ENCODE measurements around the gene CASS4. TPM values are rescaled to one million over a fixed set of nuclear protein-coding genes. Genes with fewer than 3 reads are reported as not detected.

The CASS4 gene
- total RNA-seq, 1 donor from 2014 or later, result 0.16 TPM

DNA sequence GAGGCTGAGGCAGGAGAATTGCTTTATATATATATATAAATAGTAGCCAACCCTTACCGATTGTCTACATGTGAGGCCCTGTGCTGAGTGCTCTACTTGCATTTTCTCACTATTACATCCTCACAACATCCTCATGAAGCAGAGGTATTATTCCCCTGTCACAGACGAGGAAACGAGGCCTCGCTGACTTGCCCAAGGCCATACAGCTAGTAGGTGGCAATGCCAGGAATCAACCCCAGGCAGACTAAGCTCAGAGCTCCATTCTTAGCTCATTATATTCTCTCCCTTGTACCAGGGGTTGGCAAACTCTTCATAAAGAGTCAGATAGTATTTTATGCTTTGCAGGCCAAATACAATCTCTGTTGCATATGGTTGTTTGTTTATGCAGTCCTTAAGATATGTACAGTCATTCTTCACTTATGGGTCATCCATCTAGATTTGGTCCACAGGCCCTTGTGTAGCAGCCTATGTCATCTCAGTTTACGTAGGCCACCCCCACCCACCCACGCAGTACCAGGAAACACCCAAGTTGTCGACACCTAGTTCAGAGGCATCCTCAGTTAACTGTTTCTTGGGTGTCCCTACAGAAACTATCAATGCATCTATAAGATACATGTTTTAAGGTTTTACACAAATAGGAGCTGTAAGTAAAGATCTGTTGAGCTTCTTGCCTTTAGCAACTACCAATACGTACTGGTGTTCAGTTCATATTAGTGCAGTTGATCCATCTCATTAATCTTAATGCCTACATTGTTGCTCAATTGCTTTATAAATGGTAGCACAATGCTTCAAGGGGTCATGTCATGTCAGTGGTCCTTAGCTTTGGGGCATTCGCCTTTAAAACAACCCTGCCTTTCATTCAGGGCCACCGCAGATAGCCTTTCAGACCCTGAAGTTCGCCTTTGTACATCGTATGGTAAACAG lies 3.0 kb downstream of the CASS4 start:
- no peak overlapping the region for H3K27ac Mint-ChIP-seq (ENCODE audit: unreplicated experiment)
- H3K36me3 Mint-ChIP-seq (ENCODE audit: low read depth), result no peaks in the 10 kb centered on the region
- no peak for DNase-seq (ENCODE audit: low read depth, low spot score)
- H3K27me3 Mint-ChIP-seq (ENCODE audit: low read depth), result no peaks in the 10 kb centered on the region
- TF ChIP-seq, protein P1, sequence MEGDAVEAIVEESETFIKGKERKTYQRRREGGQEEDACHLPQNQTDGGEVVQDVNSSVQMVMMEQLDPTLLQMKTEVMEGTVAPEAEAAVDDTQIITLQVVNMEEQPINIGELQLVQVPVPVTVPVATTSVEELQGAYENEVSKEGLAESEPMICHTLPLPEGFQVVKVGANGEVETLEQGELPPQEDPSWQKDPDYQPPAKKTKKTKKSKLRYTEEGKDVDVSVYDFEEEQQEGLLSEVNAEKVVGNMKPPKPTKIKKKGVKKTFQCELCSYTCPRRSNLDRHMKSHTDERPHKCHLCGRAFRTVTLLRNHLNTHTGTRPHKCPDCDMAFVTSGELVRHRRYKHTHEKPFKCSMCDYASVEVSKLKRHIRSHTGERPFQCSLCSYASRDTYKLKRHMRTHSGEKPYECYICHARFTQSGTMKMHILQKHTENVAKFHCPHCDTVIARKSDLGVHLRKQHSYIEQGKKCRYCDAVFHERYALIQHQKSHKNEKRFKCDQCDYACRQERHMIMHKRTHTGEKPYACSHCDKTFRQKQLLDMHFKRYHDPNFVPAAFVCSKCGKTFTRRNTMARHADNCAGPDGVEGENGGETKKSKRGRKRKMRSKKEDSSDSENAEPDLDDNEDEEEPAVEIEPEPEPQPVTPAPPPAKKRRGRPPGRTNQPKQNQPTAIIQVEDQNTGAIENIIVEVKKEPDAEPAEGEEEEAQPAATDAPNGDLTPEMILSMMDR (conservative IDR thresholded peaks at IDR 0.05), result no peak
- no peak overlapping the region for H3K4me3 Mint-ChIP-seq
- H3K4me1 Mint-ChIP-seq, result peaks cover 14% of the 10 kb centered on the region
- H3K9me3 Mint-ChIP-seq, result no peaks in the 10 kb centered on the region

DNA sequence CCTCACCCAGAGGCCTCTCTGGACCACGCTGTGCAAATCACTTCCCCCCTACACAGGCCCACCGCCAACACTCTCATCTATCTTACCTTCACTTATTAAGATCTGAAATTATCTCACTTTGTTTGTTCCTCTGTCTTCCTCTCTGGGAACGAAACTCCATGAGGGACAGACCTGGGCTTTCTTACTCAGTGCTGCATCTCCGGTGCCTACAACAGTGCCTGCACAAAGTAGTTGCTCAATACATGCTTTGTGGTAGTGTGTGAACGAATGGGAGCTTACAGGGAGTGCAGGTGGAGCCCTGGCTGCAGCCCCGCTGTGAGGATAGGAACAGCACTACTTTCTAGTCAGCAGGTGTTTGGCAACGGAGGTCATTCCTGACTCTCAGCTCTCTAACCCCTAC lies 5.3 kb downstream of the CASS4 start:
- no peak overlapping the region for H3K4me3 Mint-ChIP-seq
- no peaks in the 10 kb centered on the region for H3K9me3 Mint-ChIP-seq
- no peaks in the 10 kb centered on the region for H3K27me3 Mint-ChIP-seq (ENCODE audit: low read depth)
- H3K36me3 Mint-ChIP-seq (ENCODE audit: low read depth), result no peaks in the 10 kb centered on the region
- TF ChIP-seq, protein P1 (conservative IDR thresholded peaks at IDR 0.05), result no peak
- no peak overlapping the region for H3K27ac Mint-ChIP-seq (ENCODE audit: unreplicated experiment)
- no peak for DNase-seq (ENCODE audit: low read depth, low spot score)
- H3K4me1 Mint-ChIP-seq, result peaks cover 23% of the 10 kb centered on the region

DNA sequence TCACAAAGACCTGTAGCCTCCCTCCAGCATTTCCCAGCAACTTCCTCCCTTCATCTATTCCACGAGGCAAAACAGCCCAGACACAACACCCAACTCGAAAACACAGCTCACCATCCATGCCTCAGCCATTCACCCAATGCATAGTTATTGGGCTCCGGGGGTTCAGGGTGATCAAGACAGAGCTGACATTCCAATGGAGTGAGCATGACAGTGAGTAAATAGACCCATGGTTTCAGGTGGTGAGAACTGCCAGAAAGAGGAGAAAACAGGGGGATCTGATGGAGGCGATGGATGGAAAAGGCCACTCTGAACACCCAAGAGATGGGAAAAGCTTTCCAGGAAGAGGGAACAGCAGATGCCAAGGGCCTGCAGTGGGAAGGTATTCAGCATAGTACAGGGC lies 5.9 kb downstream of the CASS4 start:
- Mint-ChIP-seq H3K27me3 (ENCODE audit: low read depth) (no peaks in the 10 kb centered on the region), H3K4me3 (no peak overlapping the region), H3K9me3 (no peaks in the 10 kb centered on the region), H3K4me1 (peaks cover 28% of the 10 kb centered on the region), H3K36me3 (ENCODE audit: low read depth) (no peaks in the 10 kb centered on the region), H3K27ac (ENCODE audit: unreplicated experiment) (no peak overlapping the region)
- TF ChIP-seq, protein P1 (conservative IDR thresholded peaks at IDR 0.05), result no peak
- no peak for DNase-seq (ENCODE audit: low read depth, low spot score)

DNA sequence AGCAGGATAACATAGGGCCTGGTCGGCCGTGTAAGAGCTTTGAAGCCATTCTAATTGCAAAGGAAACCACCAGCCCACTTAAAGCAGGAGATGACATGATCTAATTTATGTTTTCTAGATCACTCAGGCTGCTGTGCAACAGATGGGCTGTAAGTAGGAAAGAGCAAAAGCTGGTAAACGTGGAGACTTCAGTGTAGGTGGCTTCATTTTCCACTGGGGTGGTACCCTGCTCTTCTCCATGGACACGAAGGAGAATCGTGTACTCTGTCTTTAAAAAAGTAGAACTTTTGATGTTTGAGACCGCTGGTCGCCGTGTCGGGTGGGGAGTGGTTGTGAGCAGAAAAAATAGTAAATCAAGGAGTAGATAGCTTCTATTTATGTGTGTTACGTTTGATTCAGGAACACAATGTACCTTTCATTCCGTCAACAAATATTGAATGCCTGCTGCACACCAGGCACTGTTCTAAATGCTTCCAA lies 6.4 kb downstream of the CASS4 start:
- TF ChIP-seq, protein P1 (conservative IDR thresholded peaks at IDR 0.05), result no peak
- no peak for DNase-seq (ENCODE audit: low read depth, low spot score)
- H3K9me3 Mint-ChIP-seq, result no peaks in the 10 kb centered on the region
- H3K4me1 Mint-ChIP-seq, result peaks cover 30% of the 10 kb centered on the region
- H3K27me3 Mint-ChIP-seq (ENCODE audit: low read depth), result no peaks in the 10 kb centered on the region
- no peaks in the 10 kb centered on the region for H3K36me3 Mint-ChIP-seq (ENCODE audit: low read depth)
- H3K4me3 Mint-ChIP-seq, result no peak overlapping the region
- no peak overlapping the region for H3K27ac Mint-ChIP-seq (ENCODE audit: unreplicated experiment)

DNA sequence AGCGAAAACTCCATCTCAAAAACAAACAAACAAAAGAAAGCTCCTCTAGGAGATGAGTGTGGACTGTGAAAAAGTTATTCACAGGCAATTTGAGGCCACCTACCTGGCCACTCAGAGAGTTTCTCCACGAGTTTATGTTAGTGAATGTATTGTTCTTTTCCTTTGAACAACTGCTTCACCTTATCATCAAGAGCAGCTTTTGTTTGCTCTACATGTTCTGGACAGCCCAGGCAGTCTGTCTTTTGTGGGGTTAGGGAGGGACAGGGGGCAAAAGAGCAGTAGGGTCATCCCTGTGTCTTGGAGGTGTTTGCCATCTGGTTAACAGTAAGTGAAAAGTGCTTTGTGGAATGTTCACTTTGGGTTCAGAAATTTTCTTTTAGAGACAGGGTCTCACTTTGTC lies 8.0 kb downstream of the CASS4 start:
- Mint-ChIP-seq H3K9me3 (no peaks in the 10 kb centered on the region), H3K36me3 (ENCODE audit: low read depth) (no peaks in the 10 kb centered on the region), H3K4me1 (peaks cover 27% of the 10 kb centered on the region), H3K4me3 (no peak overlapping the region), H3K27ac (ENCODE audit: unreplicated experiment) (no peak overlapping the region), H3K27me3 (ENCODE audit: low read depth) (no peaks in the 10 kb centered on the region)
- DNase-seq (ENCODE audit: low read depth, low spot score), result no peak
- TF ChIP-seq, protein P1 (conservative IDR thresholded peaks at IDR 0.05), result no peak

Measured in neural crest cell (in vitro differentiated cells).